PC-9 (cell line): ENCODE data around the gene PBX4. TPM values are rescaled to one million over a fixed set of nuclear protein-coding genes. Genes with fewer than 3 reads are reported as not detected.

Experiments
- BruUV-seq: library from RNA; stranded (reverse); fragments of 400-500 nt; replicated peaks from 2 replicates; lab custom pipeline; 2021; lab: Mats Ljungman, UMichigan
- CTCF ChIA-PET: fragments of 300-600 bp; sonication (Branson Sonifier 250); formaldehyde crosslinking; loops from one replicate; lab custom pipeline; 2022; ENCODE audit warnings: antibody characterized with exemption; lab: Charles Lee
- POLR2A ChIA-PET: fragments of 300-600 bp; sonication (Branson Sonifier 250); formaldehyde crosslinking; loops from one replicate; lab custom pipeline; 2022; ENCODE audit warnings: antibody characterized with exemption; ENCODE audit not compliant: unreplicated experiment; lab: Charles Lee
- DNase-seq, 2 experiments: peaks; one replicate each; pipeline versions ENCODE4 v3.0.0 to v3.0.0-alpha.2; 2015 to 2022; ENCODE audit warnings: mixed read lengths in 1 of 2
- H2AFZ ChIP-seq: fragments of 200-600 bp; sonication (generic); 2 replicates; pipeline ENCODE4 v1.8.1; 2017; ENCODE audit warnings: antibody characterized with exemption
- H3F3A ChIP-seq: fragments of 200-600 bp; sonication (generic); 2 replicates; pipeline ENCODE4 v1.8.1; 2017; ENCODE audit warnings: antibody characterized with exemption, mild to moderate bottlenecking, low read depth; ENCODE audit not compliant: insufficient read depth
- H3K27ac ChIP-seq: fragments of 200-600 bp; sonication (generic); 2 replicates; pipeline ENCODE4 v1.6.1; 2016; ENCODE audit warnings: mixed run types
- H3K27me3 ChIP-seq: fragments of 200-600 bp; sonication (generic); 2 replicates; pipeline ENCODE4 v1.6.1; 2016; ENCODE audit warnings: low read depth, mixed run types; ENCODE audit not compliant: insufficient read depth
- H3K36me3 ChIP-seq: fragments of 200-600 bp; sonication (generic); 2 replicates; pipeline ENCODE4 v1.6.1; 2016; ENCODE audit warnings: low read depth, mixed run types
- H3K4me1 ChIP-seq: fragments of 200-600 bp; sonication (generic); replicated peaks from 2 replicates; pipeline ENCODE4 v1.6.1; 2016; ENCODE audit warnings: mixed run types; ENCODE audit not compliant: insufficient read depth
- H3K4me2 ChIP-seq: fragments of 200-600 bp; sonication (generic); 2 replicates; pipeline ENCODE4 v1.6.1; 2017; ENCODE audit warnings: mixed run types
- H3K4me3 ChIP-seq: fragments of 200-600 bp; sonication (generic); 2 replicates; pipeline ENCODE4 v1.6.1; 2016; ENCODE audit warnings: mixed run types
- H3K79me2 ChIP-seq: fragments of 200-600 bp; sonication (generic); 2 replicates; pipeline ENCODE4 v1.6.1; 2017; ENCODE audit warnings: low read depth, mixed run types
- H3K9me2 ChIP-seq: fragments of 200-600 bp; sonication (generic); 2 replicates; pipeline ENCODE4 v1.8.1; 2017; ENCODE audit warnings: mild to moderate bottlenecking; ENCODE audit not compliant: insufficient read depth
- H3K9me3 ChIP-seq: fragments of 200-600 bp; sonication (generic); 2 replicates; pipeline ENCODE4 v1.8.1; 2016; ENCODE audit warnings: low read depth; ENCODE audit not compliant: insufficient read depth
- H4K20me1 ChIP-seq: fragments of 200-600 bp; sonication (generic); 2 replicates; pipeline ENCODE4 v1.8.1; 2017; ENCODE audit not compliant: insufficient read depth
- EZH2 ChIP-seq: fragments of 200-600 bp; sonication (generic); IDR thresholded peaks from 2 replicates; pipeline ENCODE4 v1.8.0; 2017; ENCODE audit warnings: antibody characterized with exemption, low read depth
- intact Hi-C: fragments of 100-400 bp; cut with micrococcal nuclease; formaldehyde crosslinking; loops from one replicate; pipeline ENCODE4 v1.10.0; 2022; ENCODE audit not compliant: unreplicated experiment
- total RNA-seq: library from RNA; stranded (reverse); gene quantifications from 2 replicates; pipeline ENCODE4 v1.2.3, GENCODE V29; 2021
- TF ChIP-seq, protein P1 (sequence below): fragments of 200-600 bp; sonication (generic); conservative IDR thresholded peaks from 2 replicates; pipeline ENCODE4 v1.6.1; 2017; ENCODE audit warnings: mixed run types, antibody characterized with exemption, mild to moderate bottlenecking, moderate library complexity

The PBX4 gene
- total RNA-seq, 1 experiment from 2014 or later, result 5.7 TPM

DNA sequence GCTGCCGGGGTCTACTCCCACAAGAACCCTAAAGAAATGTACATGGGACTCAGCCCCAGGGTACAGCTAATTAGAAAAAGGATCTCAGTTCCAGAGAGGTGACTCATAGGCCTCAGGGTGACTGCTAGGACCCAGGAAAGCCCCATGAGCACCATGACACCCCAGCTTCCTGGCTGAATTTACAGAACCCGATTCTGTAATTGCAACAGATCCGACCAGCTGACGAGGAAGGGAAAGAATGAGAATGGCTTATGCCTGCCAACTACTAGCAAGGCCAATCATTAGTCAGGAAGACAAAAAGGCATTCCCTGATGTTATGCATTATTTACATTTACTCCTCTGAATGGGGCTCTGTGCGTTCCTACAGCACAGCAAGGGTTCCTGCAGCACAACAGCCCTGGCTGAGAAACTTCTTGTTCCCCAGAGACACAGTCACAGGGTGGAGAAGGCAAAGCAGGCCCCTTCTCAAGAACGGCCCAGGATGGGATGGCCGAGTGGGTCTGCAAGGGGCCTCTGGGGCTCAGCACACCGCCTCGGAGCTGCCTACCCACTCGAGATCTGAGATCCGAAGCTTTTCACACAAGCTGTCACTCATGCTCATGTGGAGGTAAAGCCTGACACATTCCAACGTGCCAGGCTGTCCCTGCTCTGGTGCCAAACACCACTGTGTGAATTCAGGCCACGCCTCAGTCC is 27.2 kb downstream of the PBX4 start:
- ChIA-PET CTCF (no interaction called here), POLR2A (interaction anchor here (0.5 kb wide), 1 partner anchor 1002 kb away, joined by 3 read pairs; the partner anchor contains the start of gene REX1BD)
- Histone ChIP-seq H3K36me3 (no peaks in the 10 kb centered on the region), H3K9me3 (no peaks in the 10 kb centered on the region), H3K4me1 (peaks cover 61% of the 10 kb centered on the region), H2AFZ (no peak overlapping the region), H3K4me3 (peak overlapping the region; percentile 35; the same call in 1 of the 2 replicates), H3K27me3 (no peaks in the 10 kb centered on the region), H3K27ac (peak overlapping the region; percentile 88), H3K9me2 (no peaks in the 10 kb centered on the region), H3F3A (peaks cover 51% of the 10 kb centered on the region), H4K20me1 (no peaks in the 10 kb centered on the region), H3K4me2 (peak overlapping the region; percentile 80), H3K79me2 (no peaks in the 10 kb centered on the region; the same call in 1 of the 2 replicates)
- TF ChIP-seq, protein P1, sequence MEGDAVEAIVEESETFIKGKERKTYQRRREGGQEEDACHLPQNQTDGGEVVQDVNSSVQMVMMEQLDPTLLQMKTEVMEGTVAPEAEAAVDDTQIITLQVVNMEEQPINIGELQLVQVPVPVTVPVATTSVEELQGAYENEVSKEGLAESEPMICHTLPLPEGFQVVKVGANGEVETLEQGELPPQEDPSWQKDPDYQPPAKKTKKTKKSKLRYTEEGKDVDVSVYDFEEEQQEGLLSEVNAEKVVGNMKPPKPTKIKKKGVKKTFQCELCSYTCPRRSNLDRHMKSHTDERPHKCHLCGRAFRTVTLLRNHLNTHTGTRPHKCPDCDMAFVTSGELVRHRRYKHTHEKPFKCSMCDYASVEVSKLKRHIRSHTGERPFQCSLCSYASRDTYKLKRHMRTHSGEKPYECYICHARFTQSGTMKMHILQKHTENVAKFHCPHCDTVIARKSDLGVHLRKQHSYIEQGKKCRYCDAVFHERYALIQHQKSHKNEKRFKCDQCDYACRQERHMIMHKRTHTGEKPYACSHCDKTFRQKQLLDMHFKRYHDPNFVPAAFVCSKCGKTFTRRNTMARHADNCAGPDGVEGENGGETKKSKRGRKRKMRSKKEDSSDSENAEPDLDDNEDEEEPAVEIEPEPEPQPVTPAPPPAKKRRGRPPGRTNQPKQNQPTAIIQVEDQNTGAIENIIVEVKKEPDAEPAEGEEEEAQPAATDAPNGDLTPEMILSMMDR, result no peak
- TF ChIP-seq EZH2, result no peak
- BruUV-seq, result no TSS peak
- peak; percentile 82 to 100 for DNase-seq
- intact Hi-C loops, result loop anchor here (1.0 kb wide), 1 partner anchor 15 kb away; no protein-coding TSS in a partner anchor

DNA sequence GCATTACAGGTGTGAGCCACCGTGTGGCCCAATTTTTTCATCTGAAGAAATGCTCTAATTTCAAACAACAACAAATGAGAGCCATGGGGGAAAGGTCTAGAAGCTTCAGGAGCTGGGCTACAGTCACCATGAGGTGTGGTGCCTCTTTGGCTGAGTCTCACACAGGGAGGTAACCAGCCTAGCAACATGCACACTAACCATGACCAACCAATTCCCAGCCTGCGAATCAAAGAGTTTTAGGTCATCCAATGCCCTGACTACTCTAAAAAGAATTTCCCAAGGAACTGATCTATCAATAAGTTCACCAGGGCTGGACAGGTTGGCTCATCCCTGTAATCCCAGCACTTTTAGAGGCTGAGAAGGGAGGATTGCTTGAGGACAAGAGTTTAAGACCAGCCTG is 29.9 kb downstream of the PBX4 start:
- H3K4me3 ChIP-seq, result no peak overlapping the region
- no peak overlapping the region for H3K27ac ChIP-seq
- H3K36me3 ChIP-seq, result no peaks in the 10 kb centered on the region
- ChIA-PET CTCF (interaction anchor here (0.7 kb wide), 1 partner anchor 56 kb away, joined by 6 read pairs; no protein-coding TSS in a partner anchor), POLR2A (no interaction called here)
- peaks cover 34% of the 10 kb centered on the region for H3K4me1 ChIP-seq
- no peaks in the 10 kb centered on the region for H3K9me3 ChIP-seq
- H3K79me2 ChIP-seq, result no peaks in the 10 kb centered on the region; the same call in 1 of the 2 replicates
- intact Hi-C loops, result no loop called here
- H2AFZ ChIP-seq, result no peak overlapping the region
- peak in 1 of 2 experiments; percentile 73 for DNase-seq
- no peaks in the 10 kb centered on the region for H3K9me2 ChIP-seq
- no TSS peak for BruUV-seq
- H3K4me2 ChIP-seq, result no peak overlapping the region
- H3F3A ChIP-seq, result peaks cover 28% of the 10 kb centered on the region
- H3K27me3 ChIP-seq, result no peaks in the 10 kb centered on the region
- TF ChIP-seq, protein P1, result no peak
- no peak for TF ChIP-seq EZH2
- H4K20me1 ChIP-seq, result no peaks in the 10 kb centered on the region

DNA sequence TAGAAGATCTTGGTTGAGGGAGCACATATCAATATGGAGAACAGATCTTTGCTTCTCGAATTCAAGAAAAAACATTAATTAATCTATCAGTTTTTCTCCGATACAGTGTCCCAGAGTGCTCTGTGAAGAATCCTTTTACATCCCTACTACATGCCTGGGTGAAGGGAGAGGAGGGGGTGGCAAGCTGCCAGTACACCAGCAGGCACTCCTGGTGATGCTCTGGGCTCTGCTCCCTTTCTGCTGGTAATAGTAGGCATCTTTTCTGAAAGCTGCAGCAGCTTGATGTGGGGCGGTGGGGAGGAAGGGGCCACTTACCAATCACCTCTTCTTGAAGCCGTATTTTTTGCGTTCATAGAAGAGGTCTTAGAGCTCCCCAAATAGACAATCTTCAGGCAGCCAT is 30.7 kb downstream of the PBX4 start:
- Histone ChIP-seq H3K27me3 (no peaks in the 10 kb centered on the region), H3F3A (peaks cover 28% of the 10 kb centered on the region), H2AFZ (no peak overlapping the region), H3K9me2 (no peaks in the 10 kb centered on the region), H4K20me1 (no peaks in the 10 kb centered on the region), H3K36me3 (no peaks in the 10 kb centered on the region), H3K9me3 (no peaks in the 10 kb centered on the region), H3K79me2 (no peaks in the 10 kb centered on the region; the same call in 1 of the 2 replicates), H3K4me3 (no peak overlapping the region), H3K4me1 (peaks cover 26% of the 10 kb centered on the region), H3K4me2 (no peak overlapping the region), H3K27ac (no peak overlapping the region)
- no peak for TF ChIP-seq EZH2
- TF ChIP-seq, protein P1, result no peak
- ChIA-PET CTCF (no interaction called here), POLR2A (no interaction called here)
- intact Hi-C loops, result no loop called here
- no peak for DNase-seq
- BruUV-seq, result no TSS peak
